K562 (cell line): Measurements from ENCODE around the gene SLAMF9. TPM values are rescaled to one million over a fixed set of nuclear protein-coding genes. Genes with fewer than 3 reads are reported as not detected.

Experiments used
- ATAC-seq: fragments of 200-7000 bp; cut with Tn5 transposase; 3 replicates; pipeline ENCODE4 v1.9.1; 2020; ENCODE audit warnings: moderate library complexity
- BruUV-seq: library from RNA; stranded (reverse); fragments of 400-500 nt; replicated peaks from 2 replicates; lab custom pipeline; 2021; lab: Mats Ljungman, UMichigan
- CTCF ChIA-PET: fragments of 300-600 bp; formaldehyde crosslinking; extraction: SDS; loops from one replicate; lab custom pipeline; 2021; ENCODE audit warnings: low intra/inter-chr PET ratio; lab: Yijun Ruan, JAX
- POLR2A ChIA-PET: fragments of 300-600, 350-650 bp; sonication (Branson Sonifier 250); formaldehyde crosslinking; extraction: SDS; loops from one replicate; lab custom pipeline; 2021; ENCODE audit warnings: antibody characterized with exemption, inconsistent platforms; lab: Yijun Ruan, JAX
- DNase-seq, 4 experiments: peaks; one replicate each; pipeline versions ENCODE4 v3.0.0 to v3.0.0-alpha.2; 2011 to 2018; ENCODE audit warnings: low spot score in 3 of 4, mixed read lengths in 3 of 4; ENCODE audit errors: extremely low read depth in 1 of 4
- FAIRE-seq: peaks from 2 replicates; lab custom pipeline; 2011; peaks lifted over from hg19 to GRCh38; lab: Jason Lieb, UNC
- H2AFZ ChIP-seq: 2 replicates; pipeline ENCODE4 v1.6.0; 2011; ENCODE audit warnings: low read depth, low read length, control low read depth, inconsistent platforms
- H3K27ac ChIP-seq: fragments of 200-600 bp; 3 replicates; pipeline ENCODE4 v1.8.0; 2011; ENCODE audit warnings: low read depth, mild to moderate bottlenecking, control low read depth, inconsistent platforms, low read length, moderate library complexity, mixed read lengths; ENCODE audit errors: extremely low read depth
- H3K27me3 ChIP-seq, 2 experiments: fragments of 300-600 bp in 1 of 2; 2 replicates in 1 of 2; 3 replicates in 1 of 2; pipeline versions ENCODE4 v1.6.0 to v1.8.0; 2011; ENCODE audit warnings: inconsistent platforms in 2 of 2, low read length in 2 of 2, mild to moderate bottlenecking in 1 of 2, mixed read lengths in 1 of 2, moderate library complexity in 1 of 2; ENCODE audit not compliant: control insufficient read depth in 2 of 2, insufficient read depth in 2 of 2
- H3K36me3 ChIP-seq: fragments of 300-600 bp; 3 replicates; pipeline ENCODE4 v1.8.0; 2011; ENCODE audit warnings: mild to moderate bottlenecking, low read length, inconsistent platforms; ENCODE audit not compliant: control insufficient read depth, insufficient read depth
- H3K4me1 ChIP-seq, 2 experiments: fragments of 200-600 bp in 1 of 2; replicated peaks in 1 of 2; 2 replicates in 1 of 2; 3 replicates in 1 of 2; pipeline versions ENCODE4 v1.5.1 to v1.8.0; 2011; ENCODE audit warnings: inconsistent platforms in 2 of 2, low read length in 2 of 2, mild to moderate bottlenecking in 1 of 2, mixed read lengths in 1 of 2, moderate library complexity in 1 of 2; ENCODE audit not compliant: control insufficient read depth in 2 of 2, insufficient read depth in 2 of 2
- H3K4me2 ChIP-seq: 2 replicates; pipeline ENCODE4 v1.6.1; 2011; ENCODE audit warnings: low read length, control low read depth, inconsistent platforms, mixed read lengths; ENCODE audit not compliant: insufficient read depth
- H3K4me3 ChIP-seq: fragments of 200-600 bp; sonication (generic), shearing (Covaris generic); 2 replicates; pipeline ENCODE4 v1.5.1; 2016; ENCODE audit warnings: control low read depth, inconsistent platforms
- H3K79me2 ChIP-seq: fragments of 200-600 bp; 3 replicates; pipeline ENCODE4 v1.8.0; 2011; ENCODE audit warnings: low read length, inconsistent platforms; ENCODE audit not compliant: control insufficient read depth, insufficient read depth
- H3K9ac ChIP-seq, 2 experiments: 2 replicates each; pipeline versions ENCODE4 v1.6.0 to v1.6.1; 2011; ENCODE audit warnings: low read depth in 2 of 2, low read length in 2 of 2, control low read depth in 1 of 2, inconsistent platforms in 1 of 2, mild to moderate bottlenecking in 1 of 2, mixed read lengths in 1 of 2; ENCODE audit not compliant: insufficient read depth in 1 of 2
- H3K9me1 ChIP-seq: one replicate; pipeline ENCODE4 v1.6.0; 2011; ENCODE audit warnings: inconsistent platforms, mild to moderate bottlenecking, low read length, moderate library complexity; ENCODE audit not compliant: control insufficient read depth, insufficient read depth
- H3K9me3 ChIP-seq: replicated peaks from 2 replicates; pipeline ENCODE4 v1.5.1; 2011; ENCODE audit warnings: low read depth, low read length, inconsistent platforms; ENCODE audit not compliant: control insufficient read depth, insufficient read depth
- H4K20me1 ChIP-seq: replicated peaks from 2 replicates; pipeline ENCODE4 v1.6.1; 2011; ENCODE audit warnings: low read length, inconsistent platforms, mixed read lengths; ENCODE audit not compliant: control insufficient read depth, insufficient read depth
- FOS ChIP-seq: IDR thresholded peaks from 3 replicates; pipeline ENCODE4 v1.6.1; 2011; ENCODE audit not compliant: insufficient read length; ENCODE audit errors: extremely low read depth
- POLR2AphosphoS5 ChIP-seq: IDR thresholded peaks from 2 replicates; pipeline ENCODE4 v1.6.1; 2011; ENCODE audit warnings: mild to moderate bottlenecking, low read depth, low read length, moderate library complexity; ENCODE audit not compliant: control insufficient read depth, insufficient read depth
- RBFOX2 ChIP-seq: fragments of 200-400 bp; formaldehyde crosslinking; IDR thresholded peaks from 2 replicates; pipeline ENCODE4 v1.6.1; 2017; ENCODE audit warnings: low read depth, mild to moderate bottlenecking, low read length, moderate library complexity
- WGBS: fragments of 100-300 bp; shearing (Covaris generic); methylation state at CpG from one replicate; pipeline ENCODE4 v1.1.6; 2016; ENCODE audit warnings: low coverage, mixed read lengths; ENCODE audit not compliant: insufficient coverage; ENCODE audit errors: missing lambda C conversion rate; 5-methylcytosine and 5-hydroxymethylcytosine counted together
- in situ Hi-C: fragments of 300-500 bp; cut with MboI; formaldehyde crosslinking; loops from 4 replicates; pipeline ENCODE4 v1.15.0; 2018; ENCODE audit warnings: inconsistent platforms, mixed read lengths
- intact Hi-C: fragments of 100-400 bp; cut with micrococcal nuclease; formaldehyde crosslinking; loops from 2 replicates; pipeline ENCODE4 v1.14.2; 2022
- polyA plus RNA-seq, 8 experiments: library from polyadenylated mRNA; depleted of rRNA in 4 of 8; stranded (reverse) in 5 of 8; unstranded in 3 of 8; fragments of >200 nt; fragmentation: Nextera tagmentation in 2 of 8; fragmentation: Illumina TruSeq in 1 of 8; extraction: Ambion mirVana in 2 of 8; extraction: Trizol in 1 of 8; gene quantifications; 2 replicates each; pipeline versions ENCODE4 v1.2.1 to v1.2.3, GENCODE V29; 2011 to 2014; ENCODE audit warnings: inconsistent platforms in 1 of 8, missing spikeins in 1 of 8
- total RNA-seq, 7 experiments: library from RNA; depleted of rRNA in 6 of 7; stranded (reverse); fragments of >200 nt in 6 of 7; fragmentation: Illumina TruSeq in 2 of 7; extraction: Trizol in 2 of 7; gene quantifications; 2 replicates each; pipeline versions ENCODE4 v1.2.1 to v1.2.3, GENCODE V29; 2011 to 2021; ENCODE audit warnings: low replicate concordance in 1 of 7
- TF ChIP-seq, protein P1 (sequence below): sonication (generic); formaldehyde crosslinking; IDR thresholded peaks from 2 replicates; pipeline ENCODE4 v1.8.0; 2022; ENCODE audit warnings: missing genetic modification reagents, mild to moderate bottlenecking, borderline replicate concordance

Gene SLAMF9
- total and polyA plus RNA-seq, 9 of the 15 experiments (the other 6 are each of a cell fraction or from before 2014, with no cell fraction given): 0.13 to 0.21 TPM; not detected in 7

DNA sequence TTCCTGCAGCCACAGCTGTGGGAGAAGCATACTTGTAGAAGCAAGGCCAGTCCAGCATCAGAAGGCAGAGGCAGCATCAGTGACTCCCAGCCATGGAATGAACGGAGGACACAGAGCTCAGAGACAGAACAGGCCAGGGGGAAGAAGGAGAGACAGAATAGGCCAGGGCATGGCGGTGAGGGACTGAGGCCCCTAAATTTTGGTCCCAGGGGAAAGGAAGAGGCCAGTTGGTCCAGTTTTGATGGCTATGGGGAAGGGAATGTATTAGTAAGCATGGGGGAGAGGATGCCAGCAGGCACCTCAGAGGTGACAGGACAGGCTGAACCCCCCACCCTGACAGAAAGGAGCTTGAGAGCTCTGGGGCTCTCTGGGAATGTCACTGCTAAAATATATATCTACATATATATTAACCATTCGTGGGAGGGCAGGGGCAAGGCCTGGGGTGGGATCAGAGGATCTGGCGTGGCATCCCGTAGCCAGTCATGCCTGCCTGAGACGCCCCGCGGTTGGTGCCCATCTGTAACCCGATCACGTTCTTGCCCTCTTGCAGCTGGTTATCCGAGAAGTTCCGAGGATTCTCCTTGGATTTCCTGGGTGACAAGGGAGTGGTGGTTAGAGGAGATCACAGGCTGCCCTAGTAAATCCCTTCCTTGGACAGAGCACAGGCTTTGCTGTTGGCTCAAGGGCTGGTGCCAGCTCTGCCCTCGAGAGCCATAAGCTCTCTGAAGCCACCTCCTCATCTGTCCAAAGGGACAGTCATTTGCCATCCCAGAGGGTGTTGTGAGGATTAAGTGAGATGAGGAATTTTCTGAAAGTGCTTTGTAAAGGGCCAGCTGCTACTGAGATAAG lies 35.5 kb downstream of the SLAMF9 start:
- BruUV-seq: TSS peak; percentile 4
- no peak for DNase-seq
- H3K27ac ChIP-seq: no peak overlapping the region
- intact Hi-C loops: no loop called here
- peaks cover 36% of the 10 kb centered on the region for H4K20me1 ChIP-seq
- no peak for ATAC-seq
- WGBS: 90% methylated on average over 13 of the region's 13 CpGs
- no peak overlapping the region for H3K9ac ChIP-seq
- no peak overlapping the region for H3K4me3 ChIP-seq
- peaks cover 72% of the 10 kb centered on the region for H3K36me3 ChIP-seq
- peaks cover 42% of the 10 kb centered on the region for H3K79me2 ChIP-seq
- POLR2A ChIA-PET: interaction anchor here (1.0 to 1.3 kb wide), 4 partner anchors 18 to 89 kb away, joined by 3 to 4 read pairs (median 3); no protein-coding TSS in a partner anchor
- H3K27me3 ChIP-seq: no peaks in the 10 kb centered on the region
- in situ Hi-C loops: no loop called here
- no peak overlapping the region for H2AFZ ChIP-seq
- TF ChIP-seq POLR2AphosphoS5 (0 out of 2 replicates have a peak, but pooled peaks have one; percentile 11), RBFOX2 (0 out of 2 replicates have a peak, but pooled peaks have one; percentile 13), FOS (no peak)
- TF ChIP-seq, protein P1, sequence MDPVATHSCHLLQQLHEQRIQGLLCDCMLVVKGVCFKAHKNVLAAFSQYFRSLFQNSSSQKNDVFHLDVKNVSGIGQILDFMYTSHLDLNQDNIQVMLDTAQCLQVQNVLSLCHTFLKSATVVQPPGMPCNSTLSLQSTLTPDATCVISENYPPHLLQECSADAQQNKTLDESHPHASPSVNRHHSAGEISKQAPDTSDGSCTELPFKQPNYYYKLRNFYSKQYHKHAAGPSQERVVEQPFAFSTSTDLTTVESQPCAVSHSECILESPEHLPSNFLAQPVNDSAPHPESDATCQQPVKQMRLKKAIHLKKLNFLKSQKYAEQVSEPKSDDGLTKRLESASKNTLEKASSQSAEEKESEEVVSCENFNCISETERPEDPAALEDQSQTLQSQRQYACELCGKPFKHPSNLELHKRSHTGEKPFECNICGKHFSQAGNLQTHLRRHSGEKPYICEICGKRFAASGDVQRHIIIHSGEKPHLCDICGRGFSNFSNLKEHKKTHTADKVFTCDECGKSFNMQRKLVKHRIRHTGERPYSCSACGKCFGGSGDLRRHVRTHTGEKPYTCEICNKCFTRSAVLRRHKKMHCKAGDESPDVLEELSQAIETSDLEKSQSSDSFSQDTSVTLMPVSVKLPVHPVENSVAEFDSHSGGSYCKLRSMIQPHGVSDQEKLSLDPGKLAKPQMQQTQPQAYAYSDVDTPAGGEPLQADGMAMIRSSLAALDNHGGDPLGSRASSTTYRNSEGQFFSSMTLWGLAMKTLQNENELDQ (CRISPR knock-in tag): no peak
- H3K4me2 ChIP-seq: no peak overlapping the region
- H3K9me3 ChIP-seq: no peaks in the 10 kb centered on the region
- H3K9me1 ChIP-seq: peaks cover 12% of the 10 kb centered on the region
- CTCF ChIA-PET: no interaction called here
- H3K4me1 ChIP-seq: peaks cover 24 to 29% of the 10 kb centered on the region in 2 experiments
- FAIRE-seq: no peak
